ENCODE data around the gene SLC15A1.
"Not testable (repeated sequence)": the region's sequence is repeated elsewhere in the genome, so short reads cannot be mapped to it uniquely, and the experiment has no call there.

SLC15A1 gene

DNA sequence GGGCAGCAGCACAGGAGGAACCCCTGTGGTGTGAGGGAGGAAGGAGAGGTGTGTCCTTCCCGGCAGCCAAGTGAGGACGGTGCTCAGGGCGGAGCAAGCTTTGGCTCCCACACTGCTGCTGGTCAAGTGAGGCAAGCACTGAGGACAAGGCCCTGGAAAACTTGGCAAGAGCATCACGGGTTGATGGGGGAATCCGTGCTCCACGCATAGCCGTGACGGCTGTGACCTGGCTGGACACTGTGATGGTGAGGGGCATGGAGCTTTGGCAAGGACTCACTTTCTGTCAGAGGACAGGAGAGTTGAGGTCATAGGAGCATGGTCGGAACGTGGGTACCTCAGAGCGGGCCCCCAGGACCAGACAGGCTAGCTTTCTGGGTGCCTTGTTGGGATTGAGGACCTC lies 29.0 kb upstream of the SLC15A1 start:
- DNase-seq (ENCODE audit: low read depth in 2 of 2), result no peak

GRCh38 chr13:98781045-98781444 lies 28.6 kb upstream of the SLC15A1 start:
- DNase-seq (ENCODE audit: low read depth in 2 of 2), result no peak

GRCh38 chr13:98780451-98780850 lies 28.0 kb upstream of the SLC15A1 start:
- DNase-seq (ENCODE audit: low read depth in 2 of 2), result no peak

- no peak for DNase-seq (ENCODE audit: low read depth in 2 of 2)
Measured at GRCh38 chr13:98779695-98780094, 27.2 kb upstream of the SLC15A1 start.

- no peak for DNase-seq (ENCODE audit: low read depth in 2 of 2)
Measured at GRCh38 chr13:98778749-98779148, 26.3 kb upstream of the SLC15A1 start.

DNA sequence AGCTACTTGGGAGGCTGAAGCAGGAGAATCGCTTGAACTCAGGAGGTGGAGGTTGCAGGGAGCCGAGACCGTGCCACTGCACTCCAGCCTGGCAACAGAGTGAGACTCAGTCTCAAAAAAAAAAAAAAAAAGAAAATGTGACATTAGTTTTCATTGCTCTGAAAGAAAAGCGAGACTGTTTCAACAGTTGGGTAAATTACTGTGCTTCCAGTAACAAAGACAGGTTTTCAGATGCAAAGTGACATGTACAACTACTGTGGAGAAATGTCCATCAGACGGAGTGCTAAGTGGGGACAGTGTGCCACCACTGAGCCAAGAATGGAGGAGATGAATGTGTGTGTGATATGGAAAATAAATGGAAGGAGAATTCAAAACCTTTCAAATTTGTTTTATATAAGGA lies 24.2 kb upstream of the SLC15A1 start:
- no peak for DNase-seq (ENCODE audit: low read depth in 2 of 2)

DNA sequence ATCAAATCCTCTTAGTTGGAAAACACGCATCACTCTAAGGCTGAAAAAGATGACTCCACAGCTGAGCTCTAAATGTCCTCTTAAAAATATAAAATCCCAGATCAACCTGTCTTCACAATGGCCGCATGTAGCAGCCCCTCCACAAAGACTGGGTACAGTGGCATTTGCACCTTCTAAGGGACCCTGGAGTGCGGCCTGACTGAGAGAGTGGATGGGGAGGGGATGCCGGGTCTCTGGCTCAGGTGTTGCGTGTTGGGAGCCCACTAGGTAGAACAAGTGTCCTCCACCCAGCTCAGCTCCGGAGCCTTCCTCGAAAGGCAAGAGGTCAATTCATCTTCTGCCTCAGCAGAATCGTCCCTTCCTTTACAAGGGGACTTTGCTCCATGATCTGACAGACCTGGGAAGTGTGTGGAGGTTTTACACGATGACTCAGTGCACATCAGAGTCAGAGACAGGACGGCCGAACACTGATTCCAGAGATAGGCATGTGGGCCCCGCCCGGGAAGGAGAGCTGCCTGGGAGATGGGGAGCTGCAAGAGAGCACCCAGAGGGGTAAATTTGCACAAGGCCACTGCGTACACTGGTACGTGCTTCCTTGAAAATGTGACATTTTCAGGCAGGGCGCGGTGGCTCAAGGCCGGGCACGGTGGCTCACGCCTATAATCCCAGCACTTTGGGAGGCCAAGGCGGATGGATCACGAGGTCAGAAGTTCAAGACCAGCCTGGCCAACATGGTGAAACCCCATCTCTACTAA lies 23.5 kb upstream of the SLC15A1 start:
- peak in 1 of 2 experiments; percentile 32 for DNase-seq (ENCODE audit: low read depth in 2 of 2)

DNA sequence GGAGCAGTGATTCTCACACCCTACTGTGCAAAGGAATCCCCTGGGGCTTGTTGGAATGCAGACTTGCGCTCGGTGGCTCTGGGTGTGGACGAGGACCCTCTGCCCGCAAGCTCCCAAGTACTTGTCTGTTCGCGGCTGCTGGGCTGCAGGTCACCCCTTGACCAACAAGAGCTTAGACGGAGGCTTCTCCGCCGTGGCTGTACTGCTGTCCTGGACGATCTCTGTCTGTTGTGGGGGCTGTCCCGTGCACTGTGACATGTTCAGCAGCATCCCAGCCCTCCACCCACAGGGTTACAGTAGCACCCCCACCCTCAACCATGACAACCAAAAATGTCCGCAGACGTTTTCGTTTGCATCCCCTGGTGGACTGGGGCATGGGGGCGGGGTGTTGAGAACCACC lies 22.9 kb upstream of the SLC15A1 start:
- no peak for DNase-seq (ENCODE audit: low read depth in 2 of 2)

DNA sequence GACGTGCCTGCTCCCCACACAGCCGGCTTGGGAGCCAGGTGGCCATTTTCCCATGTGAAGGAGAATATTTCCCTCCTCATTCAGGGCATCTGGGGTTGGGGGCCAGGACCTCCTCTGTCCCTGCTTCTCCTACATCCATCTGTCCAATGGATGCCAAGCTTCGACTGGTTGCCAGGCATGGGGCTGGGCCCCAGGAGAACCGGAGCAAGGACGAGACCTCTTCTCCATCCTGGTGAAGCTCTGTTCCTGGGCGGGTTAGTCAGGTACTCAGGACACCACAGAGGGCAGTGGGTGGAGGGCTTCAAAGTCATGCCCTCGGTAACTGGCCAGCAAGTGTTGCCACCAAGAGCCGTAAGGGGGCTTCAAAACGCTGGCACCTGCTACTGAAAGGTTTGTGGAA lies 22.3 kb upstream of the SLC15A1 start:
- no peak for DNase-seq (ENCODE audit: low read depth in 2 of 2)

DNA sequence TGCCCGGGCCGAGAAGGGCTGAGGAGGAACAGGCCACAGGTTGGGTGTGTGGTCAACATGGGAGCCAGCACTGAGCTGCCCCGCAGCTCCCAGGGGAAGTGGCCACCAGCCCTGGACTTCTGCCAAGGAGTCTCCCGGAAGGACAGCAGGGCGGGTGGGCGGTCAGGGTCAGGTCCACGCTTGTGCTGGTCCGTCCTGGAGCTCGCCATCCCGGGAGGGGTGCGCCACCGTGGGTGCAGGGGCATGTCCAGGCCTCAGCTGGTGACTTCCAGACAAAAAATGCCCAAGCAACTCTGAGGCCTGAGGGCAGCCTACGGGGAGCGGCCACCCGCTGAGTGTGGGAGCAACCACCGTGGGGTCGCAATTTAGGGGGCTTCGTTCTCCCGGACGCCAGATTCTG lies 21.4 kb upstream of the SLC15A1 start:
- DNase-seq (ENCODE audit: low read depth in 2 of 2), result no peak

DNA sequence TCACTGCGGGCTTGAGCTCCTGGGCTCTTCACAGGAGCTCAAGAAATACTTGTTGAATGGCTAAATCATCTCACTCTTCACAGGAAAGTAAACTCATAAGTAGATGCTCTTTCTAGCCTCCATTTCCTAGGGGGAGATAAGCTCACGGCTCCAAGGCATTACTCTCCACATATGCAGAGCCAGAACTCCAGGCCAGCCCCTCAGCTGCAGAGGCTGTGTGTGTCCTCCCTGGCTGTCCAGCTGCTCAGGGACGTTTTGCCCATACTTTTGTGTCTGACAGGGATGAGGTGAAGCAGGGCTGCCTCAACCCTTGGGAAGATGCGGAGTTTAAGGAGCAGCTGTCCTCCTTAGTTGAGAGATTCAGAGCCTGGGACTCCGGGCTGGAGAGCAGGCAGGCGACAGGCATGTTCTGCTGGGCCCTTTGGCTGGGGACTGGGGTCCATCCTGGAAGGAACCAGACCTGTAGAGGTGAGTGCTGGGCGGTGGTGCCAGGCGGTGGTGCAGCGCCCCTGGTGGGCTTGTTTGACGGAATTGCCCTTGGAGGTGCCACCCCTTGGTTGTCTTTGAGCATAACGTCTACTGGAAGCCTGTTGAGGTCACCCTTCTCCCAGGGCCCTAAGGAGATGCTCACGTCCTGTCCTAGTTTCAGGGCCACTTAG lies 20.5 kb upstream of the SLC15A1 start:
- DNase-seq (ENCODE audit: low read depth in 2 of 2), result no peak

DNA sequence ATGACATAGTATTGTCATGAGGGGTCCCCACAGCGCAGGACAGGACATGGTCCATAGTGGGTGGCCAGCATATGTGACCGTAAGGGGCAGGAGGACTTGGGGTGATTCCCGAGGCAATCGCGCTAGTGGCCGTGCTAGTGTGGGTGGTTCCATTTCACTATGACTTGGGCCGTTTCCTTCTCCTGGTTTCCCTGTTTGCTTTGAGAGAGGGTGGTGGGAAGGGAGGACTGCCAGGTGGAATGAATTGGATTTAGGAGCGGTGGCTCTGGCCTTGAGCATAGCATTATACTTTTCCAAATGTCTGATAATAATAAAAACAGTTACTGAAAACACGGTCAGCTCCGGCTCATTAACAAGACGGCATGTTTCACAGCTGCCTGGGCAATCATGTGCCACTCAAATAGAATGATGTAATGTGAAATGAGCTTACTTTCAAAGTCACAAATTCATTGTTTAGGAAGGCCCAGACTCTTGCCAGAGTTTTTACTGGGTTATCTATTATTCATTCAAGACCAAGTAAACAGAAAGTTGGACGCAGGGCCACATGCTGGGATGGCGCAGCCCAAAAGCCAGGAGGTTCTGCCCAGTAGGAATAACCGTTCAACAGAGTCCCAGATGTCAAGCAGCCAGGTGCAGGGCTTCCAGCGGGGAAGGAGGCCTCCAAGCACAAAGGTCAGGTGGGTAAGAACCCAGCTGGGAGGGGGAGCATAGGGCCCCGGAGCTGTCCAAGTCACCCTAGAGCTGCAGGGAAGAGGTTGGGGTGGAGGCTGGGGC lies 19.6 kb upstream of the SLC15A1 start:
- DNase-seq (ENCODE audit: low read depth in 2 of 2), result no peak

GRCh38 chr13:98769736-98770135 lies 17.3 kb upstream of the SLC15A1 start:
- no peak for DNase-seq (ENCODE audit: low read depth in 2 of 2)

DNA sequence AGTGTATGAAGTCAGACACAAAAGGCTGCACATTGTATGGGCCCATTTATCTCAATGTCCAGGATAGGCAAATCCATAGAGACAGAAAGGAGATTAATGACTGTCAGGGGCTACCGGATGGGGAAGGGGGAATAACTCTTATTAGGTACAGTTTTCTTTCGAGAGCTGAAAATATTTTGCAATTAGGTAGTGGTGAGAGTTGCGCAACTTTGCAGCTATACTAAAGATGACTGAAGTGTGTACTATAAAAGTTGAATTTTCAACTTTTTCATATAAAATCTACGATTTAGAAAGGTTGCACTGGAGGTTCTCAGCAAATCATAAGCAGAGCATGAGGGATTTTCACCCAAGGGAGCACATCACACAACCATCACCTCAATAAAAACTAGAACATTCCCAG lies 16.1 kb upstream of the SLC15A1 start:
- no peak for DNase-seq (ENCODE audit: low read depth in 2 of 2)

DNA sequence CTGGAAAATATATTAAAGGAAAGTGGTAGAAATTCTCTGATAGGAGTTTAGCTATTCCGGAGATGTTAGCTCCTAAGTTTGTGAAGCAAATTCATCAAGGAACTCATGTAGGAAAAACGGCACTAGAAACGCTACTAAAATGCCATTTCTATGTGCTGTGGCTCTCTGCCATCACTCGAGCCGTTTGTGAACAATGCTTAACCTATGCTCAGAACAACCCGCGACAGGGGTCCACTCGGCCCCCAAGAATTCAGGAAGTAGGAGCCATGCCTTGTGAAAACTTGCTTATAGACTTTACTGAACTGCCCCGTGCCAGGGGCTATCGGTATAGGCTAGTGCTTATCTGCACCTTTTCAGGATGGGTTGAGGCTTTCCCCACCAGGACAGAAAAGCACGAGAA lies 14.2 kb upstream of the SLC15A1 start:
- DNase-seq (ENCODE audit: low read depth in 2 of 2), result no peak

DNA sequence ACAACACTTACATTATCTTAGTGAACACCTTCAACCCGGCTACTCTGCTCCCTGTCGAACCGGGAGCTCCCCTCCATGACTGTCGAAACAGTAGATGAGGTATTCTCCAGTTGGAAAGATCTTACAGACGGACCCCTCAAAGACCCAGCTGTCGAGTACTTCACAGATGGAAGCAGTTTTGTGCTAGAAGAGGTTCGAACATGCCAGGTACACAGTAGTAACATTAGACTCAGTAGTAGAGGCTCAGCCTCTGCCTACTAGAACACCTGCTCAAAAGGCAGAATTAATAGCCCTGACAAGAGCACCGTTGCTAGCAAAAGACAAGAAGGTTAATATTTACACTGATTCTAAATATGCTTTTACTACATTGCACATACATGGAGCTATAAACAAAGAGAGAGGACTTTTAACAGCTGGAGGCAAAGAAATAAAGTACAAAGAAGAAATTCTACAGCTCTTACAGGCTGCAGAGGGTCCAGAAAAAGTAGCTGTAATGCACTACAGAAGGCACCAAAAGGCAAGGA lies 13.6 kb upstream of the SLC15A1 start:
- no peak for DNase-seq (ENCODE audit: low read depth in 2 of 2)

GRCh38 chr13:98761986-98762616 lies 9.6 kb upstream of the SLC15A1 start:
- DNase-seq (ENCODE audit: low read depth in 2 of 2), result no peak

GRCh38 chr13:98761126-98761985 lies 8.9 kb upstream of the SLC15A1 start:
- peak; percentile 54 to 58 for DNase-seq (ENCODE audit: low read depth in 2 of 2)

DNA sequence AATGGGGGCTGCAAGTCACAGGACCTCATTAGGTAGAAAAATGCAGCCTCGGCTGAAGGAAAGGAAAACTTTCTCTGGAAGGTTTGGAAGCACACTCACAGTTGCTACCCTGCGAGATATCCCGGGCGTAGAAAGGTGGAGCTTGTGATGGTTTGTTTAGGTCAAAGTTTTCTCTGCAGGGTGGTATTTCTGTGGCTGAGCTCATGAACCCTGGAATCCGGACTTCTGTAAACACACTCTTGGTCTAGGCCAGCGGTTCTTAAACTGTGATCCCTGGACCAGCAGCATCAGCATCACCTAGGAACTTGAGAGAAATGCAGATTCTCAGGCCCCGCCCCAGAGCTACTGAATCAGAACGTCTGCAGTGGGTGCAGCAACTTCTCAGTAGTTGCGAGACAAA lies 3.3 kb upstream of the SLC15A1 start:
- no peak for DNase-seq (ENCODE audit: low read depth in 2 of 2)

DNA sequence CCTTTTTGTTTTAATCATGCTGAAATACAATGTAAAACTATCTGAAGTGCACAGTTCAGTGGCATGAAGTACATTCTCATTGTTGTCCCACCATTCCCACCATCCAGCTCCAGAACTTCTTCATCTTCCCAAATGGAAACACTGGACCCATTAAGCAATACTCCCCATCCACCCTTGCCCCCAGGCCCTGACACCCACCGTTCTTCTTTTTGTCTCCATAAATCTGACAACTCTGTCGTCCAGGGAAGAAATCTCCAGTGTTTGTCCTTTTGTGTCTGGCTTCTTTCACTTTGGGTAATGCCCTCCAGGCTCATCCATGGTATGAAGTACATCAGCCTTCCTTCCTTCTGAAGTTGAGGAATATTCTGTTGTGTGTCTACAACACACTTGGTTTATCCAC lies 2.6 kb upstream of the SLC15A1 start:
- DNase-seq (ENCODE audit: low read depth in 2 of 2), result no peak

- not testable (repeated sequence) for DNase-seq (ENCODE audit: low read depth in 2 of 2)
Measured at GRCh38 chr13:98754468-98754867, 2.0 kb upstream of the SLC15A1 start.

All from fibroblast of skin of left quadriceps (primary cell).